Stimulated activated CD8-positive, alpha-beta memory T cell treated with anti-CD3 and anti-CD28 coated beads, Interleukin-7, amount 100 ng/mL, for 4 hours (primary cell): ENCODE results near the gene RERE.

Source experiments
- DNase-seq, 2 donors: peaks; one replicate each; pipeline ENCODE4 v3.0.0-alpha.2; 2020; ENCODE audit warnings: low read depth in 2 of 2

Gene RERE

GRCh38 chr1:8426996-8427395 is 390.4 kb downstream of the RERE start:
- no peak for DNase-seq

GRCh38 chr1:8425781-8426161 is 391.7 kb downstream of the RERE start:
- DNase-seq, result no peak

- no peak for DNase-seq
These were observed 392.2 kb downstream of the RERE start for GRCh38 chr1:8425150-8425780.

GRCh38 chr1:8424539-8425116 is 392.8 kb downstream of the RERE start:
- DNase-seq, result peak in 1 of 2 donors; percentile 21

- peak in 1 of 2 donors; percentile 38 for DNase-seq
These were observed 393.5 kb downstream of the RERE start for GRCh38 chr1:8423692-8424538.

GRCh38 chr1:8423269-8423691 is 394.2 kb downstream of the RERE start:
- DNase-seq, result no peak

- DNase-seq, result no peak
These were observed 394.8 kb downstream of the RERE start for GRCh38 chr1:8422510-8423268.

GRCh38 chr1:8421721-8422120 is 395.7 kb downstream of the RERE start:
- DNase-seq, result no peak

GRCh38 chr1:8420318-8420717 is 397.1 kb downstream of the RERE start:
- no peak for DNase-seq

GRCh38 chr1:8419861-8420260 is 397.6 kb downstream of the RERE start:
- no peak for DNase-seq

- DNase-seq, result no peak
These were observed 398.3 kb downstream of the RERE start for GRCh38 chr1:8419172-8419571.

- DNase-seq, result no peak
These were observed 399.1 kb downstream of the RERE start for GRCh38 chr1:8418301-8418700.

- DNase-seq, result no peak
These were observed 399.8 kb downstream of the RERE start for GRCh38 chr1:8417625-8418024.

GRCh38 chr1:8416881-8417280 is 400.6 kb downstream of the RERE start:
- DNase-seq, result no peak

- no peak for DNase-seq
These were observed 401.7 kb downstream of the RERE start for GRCh38 chr1:8415526-8416278.

GRCh38 chr1:8412183-8412831 is 405.1 kb downstream of the RERE start:
- no peak for DNase-seq

GRCh38 chr1:8411803-8412182 is 405.6 kb downstream of the RERE start:
- no peak for DNase-seq

GRCh38 chr1:8410791-8411190 is 406.6 kb downstream of the RERE start:
- no peak for DNase-seq

GRCh38 chr1:8409606-8410005 is 407.8 kb downstream of the RERE start:
- DNase-seq, result no peak

GRCh38 chr1:8409106-8409505 is 408.3 kb downstream of the RERE start:
- DNase-seq, result no peak
